Activated gamma-delta T cell treated with Interleukin-2 at 50 U/mL for 16 hours (primary cell): Measurements from ENCODE around the gene PTPRN2.
A peak's percentile ranks its signal among the peaks of the same experiment; 100 is the strongest.
"Not testable (repeated sequence)": the region's sequence is repeated elsewhere in the genome, so short reads cannot be mapped to it uniquely, and the experiment has no call there.

Experiments
- DNase-seq: peaks from one replicate; pipeline ENCODE4 v3.0.0-alpha.2; 2020

Gene PTPRN2

DNA sequence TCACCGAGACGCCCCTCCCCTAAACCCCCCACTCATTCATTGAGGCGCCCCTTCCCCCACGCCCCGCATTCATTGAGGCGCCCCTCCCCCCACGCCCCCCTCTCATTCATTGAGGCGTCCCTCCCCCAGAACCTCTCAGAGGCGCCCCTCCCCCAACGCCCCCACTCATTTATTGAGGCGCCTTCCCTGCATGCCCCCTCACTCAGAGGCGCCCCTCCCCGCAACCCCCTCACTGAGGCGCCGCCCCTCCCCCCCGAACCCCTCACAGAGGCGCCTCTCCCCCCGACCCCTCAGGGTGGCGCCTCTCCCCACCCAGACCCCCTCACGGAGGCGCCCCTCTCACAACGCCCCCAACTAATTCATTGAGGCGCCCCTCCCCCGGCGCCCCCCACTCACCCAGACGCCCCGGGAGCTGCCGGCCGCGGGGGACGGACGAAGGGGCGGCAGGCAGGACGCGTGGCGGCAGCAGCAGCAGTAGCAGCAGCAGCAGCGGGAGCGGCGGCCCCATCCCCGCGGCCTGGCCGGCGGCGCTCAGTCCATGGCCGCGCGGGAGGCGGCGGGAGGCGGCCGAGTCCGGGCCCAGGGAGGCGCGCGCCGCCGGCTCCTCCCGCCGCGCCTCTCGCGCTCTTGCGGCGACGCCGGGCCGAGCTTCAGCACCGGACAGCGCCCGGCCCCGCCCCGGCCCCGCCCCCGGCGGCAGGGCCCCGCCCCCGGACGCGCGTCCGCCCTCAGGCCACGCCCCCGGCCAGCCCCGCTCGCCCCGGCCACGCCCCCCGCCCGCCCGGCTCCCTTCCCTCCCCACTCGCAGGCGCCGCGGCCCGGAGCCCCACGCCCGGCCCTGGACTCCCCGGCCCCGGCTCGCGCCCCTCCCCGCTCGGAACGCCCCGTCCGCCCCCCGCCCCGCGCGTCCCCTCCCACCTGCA, at the start of gene PTPRN2:
Gene PTPRN2 (minus strand): TSS at position 662 of the 923 bp plus-strand sequence.
- DNase-seq: peak; percentile 52

DNA sequence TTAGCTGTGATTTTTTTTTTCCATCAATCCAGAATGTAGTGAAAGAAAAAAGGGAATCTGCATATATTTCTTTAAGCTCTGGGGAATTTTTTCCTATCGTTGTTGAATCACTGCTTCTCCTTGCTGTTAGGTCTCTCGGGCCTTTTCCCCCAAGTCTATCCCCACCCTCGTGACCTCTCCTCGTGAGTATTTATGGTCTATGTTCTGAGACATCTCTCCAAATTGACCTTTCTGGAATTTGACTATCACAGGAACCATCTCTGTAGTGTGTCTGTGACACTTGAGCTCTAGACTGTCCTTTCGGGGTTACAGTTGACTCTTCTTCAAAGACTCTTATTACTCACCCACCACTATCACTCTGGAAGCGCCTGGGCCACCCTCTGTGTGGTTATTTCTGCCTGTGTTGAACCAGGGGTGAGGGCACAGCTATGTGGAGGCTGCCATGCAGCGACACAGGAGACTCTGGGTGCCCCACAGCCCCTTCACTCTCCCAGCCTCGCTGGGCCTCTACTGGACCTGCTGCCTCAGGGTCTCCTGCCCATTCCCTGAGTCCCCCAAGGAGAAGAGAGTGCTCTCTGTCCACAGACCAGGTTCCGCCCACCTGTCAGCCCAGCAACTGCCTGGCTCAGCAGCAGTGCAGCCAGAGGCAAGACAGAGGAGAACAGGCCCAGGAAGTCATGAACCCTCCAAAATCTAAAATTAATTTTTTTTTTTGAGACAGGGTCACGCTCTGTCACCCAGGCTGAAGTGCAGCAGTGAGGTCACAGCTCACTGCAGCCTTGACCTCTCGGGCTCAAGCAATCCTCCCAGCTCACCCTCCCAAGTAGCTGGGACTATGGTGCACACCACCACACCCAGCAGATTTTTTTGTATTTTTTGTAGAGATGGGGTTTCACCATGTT, 45.7 kb upstream of the PTPRN2 start:
- DNase-seq: no peak

DNA sequence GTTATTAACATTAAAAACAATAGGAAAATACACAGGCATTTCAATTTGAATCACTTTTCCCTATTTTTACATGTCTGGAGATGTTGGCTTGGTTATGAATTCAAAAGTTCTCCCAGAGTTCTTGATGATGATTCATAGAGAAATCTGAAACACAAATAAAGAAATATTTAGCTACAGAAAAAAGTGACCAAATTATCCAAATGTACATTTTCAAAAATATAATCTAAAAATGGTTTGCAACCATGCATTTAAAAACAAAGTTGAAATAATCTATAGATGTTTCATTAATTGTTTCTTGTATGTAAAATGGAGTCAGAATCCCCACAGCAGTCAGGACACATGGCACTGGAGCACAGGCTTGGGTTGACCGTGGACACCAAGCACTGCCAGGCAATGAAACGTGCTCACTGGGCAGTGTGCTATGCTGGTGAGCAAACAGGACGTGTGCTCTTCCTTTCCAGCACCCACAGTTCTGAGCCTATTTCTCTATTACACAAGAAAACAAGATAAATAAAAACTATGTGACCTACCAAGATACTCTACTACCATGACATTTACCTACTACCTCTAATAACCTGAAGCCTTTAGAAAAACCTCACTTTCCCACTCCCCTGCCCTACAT, 44.1 kb upstream of the PTPRN2 start:
- no peak for DNase-seq

DNA sequence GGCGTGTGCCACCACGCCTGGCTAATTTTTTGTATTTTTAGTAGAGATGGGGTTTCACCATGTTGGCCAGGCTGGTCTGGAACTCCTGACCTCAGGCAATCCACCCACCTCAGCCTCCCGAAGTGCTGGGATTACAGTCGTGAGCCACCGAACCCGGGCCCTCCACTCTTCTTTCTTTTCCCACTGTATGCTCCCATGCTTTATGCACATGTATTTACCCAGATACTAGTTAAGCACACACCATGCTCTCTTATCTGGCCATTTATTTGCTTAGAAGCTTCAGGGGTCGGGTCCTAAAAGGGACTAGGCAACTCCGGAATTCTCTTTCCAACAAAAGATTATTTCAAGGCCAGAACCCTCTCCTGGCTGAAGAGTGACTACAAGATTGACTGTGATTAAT, 38.7 kb upstream of the PTPRN2 start:
- not testable (repeated sequence) for DNase-seq

DNA sequence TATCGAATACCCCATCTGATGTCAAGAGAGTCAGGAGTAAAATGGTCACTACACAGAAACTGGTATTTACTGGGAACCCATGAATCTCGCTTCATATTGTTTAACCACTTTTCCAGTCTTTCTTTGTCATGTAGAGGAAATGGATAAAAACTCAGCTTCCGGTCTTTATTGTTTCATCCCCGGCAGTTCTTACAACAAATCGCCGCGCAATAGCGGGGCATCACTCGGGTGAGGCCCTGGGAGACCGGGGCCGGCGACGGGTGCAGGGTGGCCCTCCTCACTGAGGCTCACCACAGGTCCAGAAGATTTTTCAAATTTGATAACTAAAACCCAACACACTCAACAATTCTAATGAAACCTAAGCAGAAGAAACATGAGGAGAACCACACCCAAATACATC, 35.6 kb upstream of the PTPRN2 start:
- DNase-seq: no peak

DNA sequence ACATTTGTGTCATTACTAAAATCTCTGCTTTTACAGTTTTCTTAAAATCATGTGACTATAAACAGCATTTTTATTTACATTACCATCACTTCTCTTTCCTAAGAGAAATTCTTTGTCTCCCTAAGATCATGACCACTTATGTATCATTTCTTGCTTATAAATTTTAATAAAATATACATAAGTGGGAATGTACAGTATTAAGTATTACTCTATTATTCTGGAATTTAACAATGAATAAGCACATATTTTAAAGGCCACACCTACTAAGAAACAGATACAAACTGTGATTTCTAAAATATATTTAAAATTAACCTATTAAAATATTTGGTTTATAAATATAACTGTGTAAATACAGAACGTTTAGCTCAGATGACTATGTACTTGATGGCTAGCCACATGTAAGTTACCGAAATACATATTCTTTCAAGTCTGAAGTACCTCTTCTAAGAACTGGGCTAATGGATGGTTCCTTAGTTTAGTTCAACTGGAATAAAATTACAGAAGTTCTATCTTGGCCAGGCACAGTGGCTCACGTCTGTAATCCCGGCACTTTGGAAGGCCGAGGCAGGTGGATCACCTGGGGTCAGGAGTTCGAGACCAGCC, 33.3 kb upstream of the PTPRN2 start:
- no peak for DNase-seq

DNA sequence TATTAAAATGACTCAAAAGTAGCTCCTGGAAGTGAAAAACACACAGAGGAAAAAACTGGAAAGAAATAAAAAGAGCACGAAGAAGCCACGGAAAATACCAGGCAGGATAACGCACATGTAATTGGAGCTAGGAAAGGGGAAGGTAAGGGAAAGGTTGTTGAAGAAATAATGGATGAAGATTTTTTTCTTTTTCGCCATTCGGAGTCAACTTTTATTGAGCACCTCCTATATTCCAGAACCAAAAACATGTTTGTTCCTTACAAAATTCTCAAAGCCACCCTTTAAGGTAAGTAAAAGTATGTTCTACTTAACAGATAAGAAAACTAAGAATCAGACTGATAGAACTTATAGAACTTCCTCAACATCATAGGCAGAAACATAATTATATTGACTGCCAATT, 32.8 kb upstream of the PTPRN2 start:
- DNase-seq: no peak

DNA sequence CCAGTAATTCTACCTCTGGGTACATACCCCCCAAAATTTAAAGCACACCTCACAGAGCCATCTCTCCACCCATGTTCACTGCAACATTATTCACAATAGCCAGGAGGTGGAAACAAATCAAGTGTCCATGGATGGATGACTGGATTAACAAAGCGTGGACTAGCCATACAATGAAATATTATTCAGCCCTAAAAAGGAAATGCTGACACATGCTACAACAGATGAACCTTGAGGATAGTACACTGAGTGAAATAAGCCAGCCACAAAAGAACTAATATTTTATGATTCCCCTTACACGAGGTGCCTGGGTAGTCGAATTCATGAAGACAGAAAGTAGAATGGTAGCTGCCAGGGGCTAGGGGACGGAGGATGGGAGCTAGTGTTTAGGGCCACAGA, 31.1 kb upstream of the PTPRN2 start:
- DNase-seq: no peak

DNA sequence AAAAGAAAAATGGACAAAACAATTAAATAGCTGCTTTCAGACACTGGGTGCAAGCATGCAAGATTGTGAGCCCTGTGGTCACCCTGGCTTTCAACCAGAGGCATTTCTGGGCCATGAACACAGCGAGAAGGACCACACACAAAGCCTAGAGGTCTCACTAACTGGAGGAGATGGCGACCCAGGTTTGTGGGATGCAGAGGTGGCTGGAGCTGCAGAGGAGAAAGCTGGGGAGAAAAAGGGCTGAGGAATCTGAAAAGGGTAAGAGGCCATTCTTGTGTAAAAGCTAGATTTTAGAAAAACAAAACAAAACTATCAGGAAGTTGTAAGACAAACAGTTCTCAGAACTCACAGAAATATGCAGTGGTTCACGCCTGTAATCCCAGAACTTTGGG, 30.1 kb upstream of the PTPRN2 start:
- DNase-seq: no peak

DNA sequence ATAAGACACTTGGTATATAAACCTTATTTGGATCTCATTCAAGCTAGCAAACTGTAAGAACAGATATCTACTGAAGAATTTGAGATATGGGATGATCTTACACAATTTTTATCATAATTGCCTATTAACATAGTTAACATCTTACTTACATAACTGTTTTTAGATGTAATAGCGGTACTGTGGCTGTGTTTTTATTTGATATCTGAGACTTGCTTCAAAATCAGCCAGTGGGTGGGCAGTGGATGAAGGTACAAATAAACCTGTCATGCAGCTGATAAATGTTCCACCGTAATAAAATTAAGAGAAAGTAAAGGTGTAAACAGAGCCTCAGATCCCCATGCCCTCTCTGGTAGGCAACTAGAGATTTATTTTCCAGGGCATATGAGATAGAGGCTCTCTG, 28.4 kb upstream of the PTPRN2 start:
- DNase-seq: no peak

DNA sequence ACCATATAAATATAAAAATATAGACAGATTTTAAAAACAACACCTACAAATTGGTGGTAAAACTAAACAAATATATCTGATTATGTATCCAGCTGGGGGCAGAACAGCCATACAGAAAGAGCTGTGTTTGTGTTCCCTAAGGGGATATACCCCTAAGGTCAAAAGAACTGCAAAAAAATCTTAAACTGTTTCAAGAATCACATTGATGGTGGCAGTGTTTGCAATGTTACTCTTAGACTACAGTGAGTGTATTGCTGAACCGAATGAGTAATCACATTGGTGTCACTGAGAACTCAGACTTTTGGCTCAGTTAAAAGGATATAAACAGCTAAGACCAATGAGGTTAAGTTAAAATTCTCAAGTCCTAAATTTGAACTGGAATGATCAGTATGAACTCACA, 27.1 kb upstream of the PTPRN2 start:
- no peak for DNase-seq

DNA sequence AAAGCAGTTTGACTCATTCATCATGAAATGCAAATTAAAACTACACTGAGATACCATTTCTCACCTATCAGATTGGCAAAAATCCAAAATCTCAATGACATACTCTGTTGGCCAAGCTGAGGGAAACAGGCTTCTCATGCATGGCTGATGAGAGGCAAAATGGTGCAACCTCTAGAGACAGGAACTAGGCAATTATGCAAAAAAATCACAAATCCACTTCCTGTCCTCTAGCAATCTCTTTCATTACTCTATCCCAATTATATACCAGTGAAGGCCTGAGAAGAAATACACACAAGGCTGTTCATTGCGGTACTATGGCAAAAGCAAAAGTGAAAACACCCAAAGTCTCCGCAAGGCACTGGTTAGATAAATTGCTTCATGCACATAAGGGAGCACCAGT, 25.9 kb upstream of the PTPRN2 start:
- DNase-seq: no peak

DNA sequence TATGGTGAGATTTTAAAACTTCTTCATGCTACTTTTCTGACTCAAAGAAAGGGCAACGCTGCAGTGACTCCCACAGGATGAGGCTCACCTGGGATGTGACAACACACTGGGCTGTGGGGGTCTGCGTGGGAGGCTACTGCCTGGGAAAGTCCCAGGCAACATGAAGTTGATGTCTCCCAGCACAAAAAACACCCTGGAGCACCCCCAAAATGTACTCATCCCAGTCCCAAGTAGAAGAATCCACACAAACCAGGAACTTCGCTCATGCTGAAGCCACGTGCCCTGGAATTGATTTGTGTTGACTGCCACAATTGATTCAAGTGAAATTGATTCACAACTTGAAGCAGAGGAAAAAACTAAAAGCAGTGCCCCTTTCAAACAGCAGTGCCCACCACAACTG, 24.9 kb upstream of the PTPRN2 start:
- DNase-seq: no peak

DNA sequence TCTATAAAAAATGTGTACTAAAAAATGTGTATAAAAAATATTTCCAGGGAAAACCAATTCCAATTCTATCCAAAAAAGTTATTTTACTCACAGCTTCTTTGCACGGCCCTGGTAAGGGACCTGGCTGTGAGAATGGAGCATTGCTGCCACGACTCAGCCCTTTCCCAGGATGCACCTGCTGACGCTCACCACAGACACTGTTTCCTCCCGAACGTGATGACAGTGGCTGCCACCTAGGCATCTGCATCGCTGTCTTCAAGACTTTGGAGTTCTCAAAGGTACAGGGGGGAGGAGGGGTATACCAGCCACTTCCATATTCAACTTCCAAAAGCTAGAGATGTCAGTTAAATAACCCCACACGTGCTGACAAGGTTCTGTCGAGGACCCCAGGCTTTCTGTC, 23.9 kb upstream of the PTPRN2 start:
- no peak for DNase-seq

DNA sequence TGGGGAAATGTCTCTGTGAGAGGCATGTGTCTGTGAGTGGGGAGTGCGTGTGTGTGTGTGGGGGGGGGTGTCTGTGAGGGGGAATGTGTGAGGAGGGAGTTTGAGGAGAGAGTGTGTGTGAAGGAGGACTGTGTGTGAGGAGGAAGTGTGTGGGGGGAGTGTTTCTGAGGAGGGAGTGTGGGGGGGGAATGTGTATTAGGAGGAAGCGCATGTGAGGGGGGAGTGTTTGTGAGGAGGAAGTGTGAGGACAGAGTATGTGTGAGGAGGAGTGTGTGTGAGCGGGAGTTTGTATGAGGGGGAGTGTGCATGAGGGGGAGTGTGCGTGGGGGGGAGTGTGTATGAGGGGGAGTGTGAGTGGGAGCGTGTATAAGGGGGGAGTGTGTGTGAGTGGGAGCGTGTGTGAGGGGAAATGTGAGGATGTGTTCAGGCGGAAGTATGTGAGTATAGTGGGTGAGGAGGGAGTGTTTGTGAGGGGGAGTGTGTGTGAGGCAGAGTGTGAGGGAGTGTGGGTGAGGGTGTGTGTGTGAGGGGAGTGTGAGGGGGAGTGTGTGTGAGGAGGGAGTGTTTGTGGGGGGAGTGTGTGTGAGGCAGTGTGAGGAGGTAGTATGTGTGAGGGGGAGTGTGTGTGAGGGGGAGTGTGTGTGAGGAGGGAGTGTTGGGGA, 21.8 kb upstream of the PTPRN2 start:
- no peak for DNase-seq

DNA sequence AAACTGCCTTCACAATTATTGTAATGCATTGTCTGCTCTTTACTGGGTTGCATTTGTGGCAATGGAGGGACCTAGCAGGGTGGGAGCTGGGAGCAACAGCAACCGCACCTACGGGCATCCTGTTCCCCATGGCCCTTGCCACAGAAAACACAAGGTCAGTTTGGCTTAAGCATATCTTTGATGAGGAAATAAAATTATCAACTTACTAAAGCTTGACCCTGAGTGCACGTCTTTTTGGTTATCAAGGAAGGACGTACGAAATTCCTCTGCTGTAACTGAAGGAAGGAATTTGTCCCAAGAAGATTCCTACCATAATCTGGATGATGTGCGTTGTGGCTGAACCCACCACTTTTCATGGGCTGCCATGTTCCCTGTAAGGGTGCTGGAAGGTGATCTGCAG, 19.9 kb upstream of the PTPRN2 start:
- DNase-seq: no peak

DNA sequence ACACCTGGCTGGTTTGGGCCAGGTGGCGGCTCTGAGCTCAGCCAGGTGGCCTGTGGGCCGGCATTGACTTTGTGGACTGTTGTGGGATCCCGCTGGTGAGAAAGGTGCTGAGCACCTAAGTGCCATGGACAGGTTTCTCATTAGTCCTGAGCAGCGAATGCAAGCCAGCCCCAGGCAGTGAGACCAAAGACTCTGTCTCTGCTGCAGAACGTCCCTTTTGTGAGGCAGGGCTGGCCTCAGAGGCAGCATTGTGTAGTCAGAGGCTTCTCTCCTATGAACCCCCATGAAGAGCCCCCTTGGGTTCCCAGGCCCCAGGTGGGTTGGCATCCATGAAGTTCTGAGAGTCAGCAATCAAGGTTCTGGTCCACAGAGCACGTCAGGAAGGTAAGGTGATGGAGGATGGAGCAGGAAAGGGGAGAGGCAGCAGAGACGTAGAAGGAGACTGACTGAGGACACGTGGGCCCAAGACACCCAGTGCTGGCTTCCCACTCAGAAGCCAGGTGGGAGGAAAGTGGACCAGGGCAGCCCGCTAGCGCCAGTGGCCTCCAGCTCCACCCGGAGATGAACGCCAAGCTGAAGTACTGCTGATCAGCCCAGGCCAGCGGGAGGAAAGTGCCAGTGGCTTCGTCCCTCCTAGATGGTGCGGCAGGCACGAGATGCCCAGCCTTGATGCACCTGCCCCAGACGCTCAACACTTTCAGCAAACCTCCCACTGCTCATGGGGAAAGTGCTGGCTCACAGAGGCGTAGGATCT, 19.2 kb upstream of the PTPRN2 start:
- DNase-seq: no peak

DNA sequence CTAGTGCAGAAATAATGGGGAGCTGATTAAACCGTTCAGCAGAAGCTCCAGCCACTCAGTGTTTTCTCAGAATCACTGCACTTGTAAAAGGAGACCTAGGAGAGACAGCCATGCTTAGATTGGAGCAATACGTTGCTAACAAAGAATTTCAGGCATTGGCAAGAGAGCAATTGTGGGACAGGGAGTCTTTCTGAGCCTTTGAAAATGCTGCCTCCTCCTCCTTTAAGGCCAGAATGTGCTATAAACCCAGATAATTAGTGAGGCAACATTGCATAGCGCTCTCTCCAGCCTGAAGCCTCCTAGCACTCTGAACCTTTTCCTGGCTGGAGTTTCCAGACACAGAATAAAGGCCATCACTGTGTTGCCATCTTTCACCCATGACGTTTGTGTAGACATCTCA, 18.5 kb upstream of the PTPRN2 start:
- DNase-seq: no peak

DNA sequence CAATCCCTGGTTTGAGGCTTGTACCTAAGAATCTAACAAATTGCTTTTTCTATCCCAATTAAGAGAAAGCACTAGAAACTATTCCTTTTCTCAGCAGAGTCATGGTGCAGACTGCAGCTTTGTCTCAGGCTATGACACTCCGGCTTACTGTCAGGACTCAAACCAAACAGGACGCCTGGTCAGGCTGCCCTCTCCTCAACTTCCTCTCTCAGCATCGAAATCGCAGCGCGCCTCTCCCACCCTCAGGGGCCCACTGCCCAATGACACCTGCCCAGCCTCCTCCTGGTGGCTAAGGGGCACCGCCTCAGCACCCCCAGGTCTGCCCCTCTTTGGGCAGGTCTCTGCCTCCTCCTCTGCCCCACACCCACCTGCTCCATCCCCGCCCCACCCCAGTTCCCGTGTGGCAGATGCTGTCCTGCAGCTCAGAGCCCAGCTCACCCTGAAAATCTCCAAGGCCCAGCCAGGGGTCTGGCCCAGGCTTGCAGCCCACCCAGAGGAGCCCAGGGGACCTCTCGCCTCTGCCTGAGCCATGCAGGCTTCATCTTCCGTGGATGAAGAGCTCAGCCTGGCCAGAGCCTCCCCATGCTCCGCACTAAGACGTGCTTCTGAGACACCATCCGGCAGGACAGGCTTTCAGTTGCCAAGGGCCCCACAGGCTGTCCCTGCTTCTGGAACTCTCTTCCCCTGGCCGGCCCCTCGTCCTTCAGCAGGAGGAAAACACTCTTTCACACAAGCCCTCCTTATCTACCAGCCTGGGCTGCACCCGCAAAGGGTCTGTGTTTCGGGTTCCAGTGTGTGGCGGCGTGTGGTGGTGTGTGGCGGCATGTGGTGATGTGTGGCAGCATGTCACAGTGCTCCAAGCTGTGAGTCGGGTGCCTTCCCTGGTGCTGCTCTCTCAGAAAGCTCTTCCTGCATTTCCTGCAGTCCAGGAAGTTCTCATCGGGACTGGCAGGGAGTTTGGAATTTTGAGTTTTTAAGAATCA, 16.4 kb upstream of the PTPRN2 start:
- DNase-seq: no peak
